Gastrocnemius medialis (tissue), 4 donors: Measurements from ENCODE around the gene SHPK.

Experiments
- CTCF ChIP-seq, 5 experiments: fragments of 450-650 bp in 3 of 5; fragments of 200-600 bp in 2 of 5; sonication (generic) in 2 of 5; IDR thresholded peaks in 4 of 5; conservative IDR thresholded peaks in 1 of 5; 1 replicate in 4 of 5; 2 replicates in 1 of 5; pipeline ENCODE4 v1.5.1; 2016 to 2019; ENCODE audit warnings: antibody characterized with exemption in 5 of 5, mild to moderate bottlenecking in 3 of 5, moderate library complexity in 3 of 5
- POLR2A ChIP-seq, 2 donors: fragments of 450-650 bp; IDR thresholded peaks; one replicate each; pipeline ENCODE4 v1.6.1; 2017; ENCODE audit warnings: antibody characterized with exemption in 2 of 2, mild to moderate bottlenecking in 2 of 2, moderate library complexity in 2 of 2

GRCh38 chr17:3678095-3678820, 42.2 kb upstream of the SHPK start:
- TF ChIP-seq POLR2A (IDR thresholded peaks at IDR 0.05) (no peak), CTCF (IDR thresholded peaks at IDR 0.05 in 4 of 5, conservative IDR thresholded peaks at IDR 0.05 in 1 of 5) (no peak)
